Lower leg skin (tissue), 4 donors: ENCODE measurements around the gene CXCL16. TPM values are rescaled to one million over a fixed set of nuclear protein-coding genes. Genes with fewer than 3 reads are reported as not detected.

Experiments used
- DNase-seq, 2 donors: peaks; one replicate each; pipeline ENCODE4 v3.0.0-alpha.2; 2019; ENCODE audit warnings: low spot score in 2 of 2
- H3K4me3 ChIP-seq: fragments of 200-600 bp; sonication (generic); 2 replicates; pipeline ENCODE4 v1.5.1; 2017; ENCODE audit warnings: mild to moderate bottlenecking, low read depth; ENCODE audit not compliant: poor library complexity, severe bottlenecking
- POLR2A ChIP-seq, 2 donors: fragments of 450-650 bp; IDR thresholded peaks; one replicate each; pipeline ENCODE4 v1.6.1; 2016 to 2017; ENCODE audit warnings: antibody characterized with exemption in 2 of 2, mild to moderate bottlenecking in 1 of 2, moderate library complexity in 1 of 2
- WGBS, 2 donors: methylation state at CpG; one replicate each; pipeline ENCODE4 v1.1.5; 2018; 5-methylcytosine and 5-hydroxymethylcytosine counted together
- intact Hi-C: fragments of 100-400 bp; cut with DNase I; formaldehyde crosslinking; loops from one replicate; pipeline ENCODE4 v1.15.0; 2023; ENCODE audit warnings: low total_unique reads
- total RNA-seq, 4 donors: library from RNA; depleted of rRNA; stranded (reverse); fragments of >200 nt; gene quantifications; one replicate each; pipeline ENCODE4 v1.1.0, GENCODE V29; 2016
- TF ChIP-seq, protein P1 (sequence below), 3 donors: fragments of 450-650 bp; IDR thresholded peaks; one replicate each; pipeline ENCODE4 v1.5.1; 2016; ENCODE audit warnings: antibody characterized with exemption in 3 of 3, mild to moderate bottlenecking in 3 of 3, moderate library complexity in 2 of 3

The CXCL16 gene
- total RNA-seq, 4 donors from 2014 or later, result 25.0 to 28.1 (median 25.5) TPM

DNA sequence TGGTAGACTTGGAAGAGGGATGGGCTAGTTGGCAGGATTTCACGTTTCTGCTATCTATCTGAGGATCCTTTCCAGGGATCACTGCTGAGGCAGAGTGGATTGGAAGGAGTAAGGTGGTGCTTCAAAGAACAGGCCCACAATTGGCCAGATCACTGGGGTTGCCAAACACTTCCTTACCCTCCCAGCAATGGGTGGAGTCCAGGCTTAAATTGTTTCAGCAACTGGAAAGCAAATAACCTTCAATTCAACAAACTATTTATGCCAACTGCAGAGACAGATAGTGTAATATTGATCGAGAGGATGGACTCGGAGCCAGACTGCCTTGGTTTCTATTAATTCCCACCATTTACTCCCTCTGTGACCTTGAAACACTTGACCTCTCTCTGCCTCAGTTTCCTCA is 27.2 kb downstream of the CXCL16 start:
- WGBS, 2 donors, result 73 to 77% methylated on average over 3 of the region's 3 CpGs
- H3K4me3 ChIP-seq, result no peak overlapping the region
- no peak for DNase-seq
- intact Hi-C loops, result no loop called here
- no peak for TF ChIP-seq POLR2A (IDR thresholded peaks at IDR 0.05)
- TF ChIP-seq, protein P1, sequence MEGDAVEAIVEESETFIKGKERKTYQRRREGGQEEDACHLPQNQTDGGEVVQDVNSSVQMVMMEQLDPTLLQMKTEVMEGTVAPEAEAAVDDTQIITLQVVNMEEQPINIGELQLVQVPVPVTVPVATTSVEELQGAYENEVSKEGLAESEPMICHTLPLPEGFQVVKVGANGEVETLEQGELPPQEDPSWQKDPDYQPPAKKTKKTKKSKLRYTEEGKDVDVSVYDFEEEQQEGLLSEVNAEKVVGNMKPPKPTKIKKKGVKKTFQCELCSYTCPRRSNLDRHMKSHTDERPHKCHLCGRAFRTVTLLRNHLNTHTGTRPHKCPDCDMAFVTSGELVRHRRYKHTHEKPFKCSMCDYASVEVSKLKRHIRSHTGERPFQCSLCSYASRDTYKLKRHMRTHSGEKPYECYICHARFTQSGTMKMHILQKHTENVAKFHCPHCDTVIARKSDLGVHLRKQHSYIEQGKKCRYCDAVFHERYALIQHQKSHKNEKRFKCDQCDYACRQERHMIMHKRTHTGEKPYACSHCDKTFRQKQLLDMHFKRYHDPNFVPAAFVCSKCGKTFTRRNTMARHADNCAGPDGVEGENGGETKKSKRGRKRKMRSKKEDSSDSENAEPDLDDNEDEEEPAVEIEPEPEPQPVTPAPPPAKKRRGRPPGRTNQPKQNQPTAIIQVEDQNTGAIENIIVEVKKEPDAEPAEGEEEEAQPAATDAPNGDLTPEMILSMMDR (IDR thresholded peaks at IDR 0.05), result no peak

- intact Hi-C loops, result no loop called here
- no peak overlapping the region for H3K4me3 ChIP-seq
- no peak for TF ChIP-seq POLR2A (IDR thresholded peaks at IDR 0.05)
- TF ChIP-seq, protein P1 (IDR thresholded peaks at IDR 0.05), result no peak
- peak in 1 of 2 donors; percentile 59 for DNase-seq
- WGBS, 2 donors, result 54 to 59% methylated on average over 6 of the region's 6 CpGs
Observed at GRCh38 chr17:4711661-4712181, 28.0 kb downstream of the CXCL16 start.

GRCh38 chr17:4710693-4711634 is 28.8 kb downstream of the CXCL16 start:
- intact Hi-C loops, result no loop called here
- H3K4me3 ChIP-seq, result peak overlapping the region; percentile 73
- TF ChIP-seq POLR2A (IDR thresholded peaks at IDR 0.05), result no peak
- TF ChIP-seq, protein P1 (IDR thresholded peaks at IDR 0.05), result no peak
- 7 to 15% methylated on average over 32 to 56 of the region's 57 CpGs for WGBS, 2 donors
- DNase-seq, result peak; percentile 34 to 90

DNA sequence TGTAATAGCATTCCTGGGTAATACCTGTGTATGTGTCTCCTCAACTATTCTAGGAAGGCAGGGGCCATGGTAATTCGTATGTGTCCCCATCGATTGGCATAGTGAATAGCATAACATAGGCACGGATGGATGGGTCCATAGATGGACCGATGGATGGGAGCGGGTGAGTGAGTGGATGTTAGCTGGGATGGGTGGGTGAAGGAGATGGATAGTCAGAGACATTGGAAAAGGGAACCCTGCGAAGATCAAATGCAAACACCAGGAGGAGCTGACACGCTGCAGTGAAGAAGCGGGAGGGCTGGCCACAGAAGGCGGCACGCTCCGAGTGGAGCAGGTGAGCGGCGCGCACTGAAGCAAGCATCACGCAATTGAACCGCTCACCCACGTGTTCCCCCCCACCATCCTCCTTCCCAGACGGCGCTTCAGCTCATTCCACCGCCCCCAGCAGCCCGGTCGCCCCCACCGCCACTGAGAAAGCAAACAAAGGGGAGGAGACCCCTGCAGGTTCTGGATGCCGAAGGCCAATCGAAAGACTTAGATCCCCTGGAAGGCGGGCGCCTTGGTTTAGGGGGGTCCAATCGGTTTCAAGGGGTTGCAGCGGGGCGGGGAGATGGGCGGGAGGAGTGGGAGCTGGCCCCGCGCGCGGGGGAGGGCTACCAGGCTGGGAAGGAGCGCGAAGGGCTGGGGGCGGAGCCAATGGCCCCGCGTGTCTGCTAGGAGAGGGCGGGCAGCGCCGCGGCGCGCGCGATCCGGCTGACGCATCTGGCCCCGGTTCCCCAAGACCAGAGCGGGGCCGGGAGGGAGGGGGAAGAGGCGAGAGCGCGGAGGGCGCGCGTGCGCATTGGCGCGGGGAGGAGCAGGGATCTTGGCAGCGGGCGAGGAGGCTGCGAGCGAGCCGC is 29.7 kb downstream of the CXCL16 start, which contains the start of gene ARRB2:
Gene ARRB2, plus strand, starts transcription at position 839 of the 899 bp plus-strand sequence. CDS start 90 bp downstream, outside the sequence.
- peak within 1 kb of the TSS; percentile 73 for H3K4me3 ChIP-seq
- DNase-seq, result peak; percentile 96 to 99
- TF ChIP-seq, protein P1 (IDR thresholded peaks at IDR 0.05), result peak in 1 of 3 donors; percentile 27
- TF ChIP-seq POLR2A (IDR thresholded peaks at IDR 0.05), result no peak
- WGBS, 2 donors, result 0 to 1% methylated on average over 55 to 67 of the region's 67 CpGs
- intact Hi-C loops, result no loop called here

DNA sequence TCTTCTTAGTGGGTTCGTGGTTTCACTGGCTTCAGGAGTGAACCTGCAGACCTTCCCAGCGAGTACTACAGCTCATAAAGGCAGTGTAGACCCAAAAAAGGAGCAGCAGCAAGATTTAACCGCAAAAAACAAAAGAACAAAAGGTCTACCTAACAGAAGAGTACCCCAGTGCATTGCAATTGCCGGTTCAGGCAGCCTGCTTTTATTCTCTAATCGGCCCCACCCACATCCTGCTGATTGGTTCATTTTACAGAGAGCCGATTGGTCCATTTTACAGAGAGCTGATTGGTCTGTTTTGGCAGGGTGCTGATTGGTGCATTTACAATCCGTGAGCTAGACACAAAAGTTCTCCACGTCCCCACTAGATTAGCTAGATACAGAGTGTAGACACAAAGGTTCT is 31.3 kb downstream of the CXCL16 start:
- 73 to 76% methylated on average over 7 to 8 of the region's 8 CpGs for WGBS, 2 donors
- no peak overlapping the region for H3K4me3 ChIP-seq
- TF ChIP-seq POLR2A (IDR thresholded peaks at IDR 0.05), result no peak
- TF ChIP-seq, protein P1 (IDR thresholded peaks at IDR 0.05), result no peak
- DNase-seq, result no peak
- intact Hi-C loops, result no loop called here
